Hepatocyte (in vitro differentiated cells): ENCODE results near the gene TMCO4.

Source experiments
- EZH2phosphoT487 ChIP-seq: fragments of 200-600 bp; sonication (generic); IDR thresholded peaks from one replicate; pipeline ENCODE4 v1.6.1; 2018; ENCODE audit warnings: antibody characterized with exemption, mild to moderate bottlenecking, low read depth, moderate library complexity; ENCODE audit not compliant: unreplicated experiment, severe bottlenecking
- TF ChIP-seq, protein P1 (sequence below): fragments of 200-600 bp; sonication (generic); IDR thresholded peaks from 2 replicates; pipeline ENCODE4 v1.5.1; 2016; ENCODE audit warnings: antibody characterized with exemption, mild to moderate bottlenecking; ENCODE audit not compliant: poor library complexity

DNA sequence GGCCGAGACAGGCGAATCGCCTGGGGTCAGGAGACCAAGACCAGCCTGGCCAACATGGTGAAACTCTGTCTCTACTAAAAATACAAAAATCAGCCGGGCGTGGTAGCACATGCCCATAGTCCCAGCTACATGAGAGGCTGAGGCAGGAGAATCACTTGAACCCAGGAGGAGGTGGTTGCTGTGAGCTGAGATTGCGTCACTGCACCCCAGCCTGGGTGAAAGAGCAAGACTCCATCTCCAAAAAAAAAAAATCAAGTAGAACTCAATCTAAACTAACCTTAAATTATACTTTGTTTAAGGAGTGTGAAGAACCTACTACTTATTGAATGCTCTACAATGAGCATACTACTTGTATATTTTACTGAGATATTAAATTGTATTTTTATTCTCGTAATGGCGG lies 45.8 kb upstream of the TMCO4 start:
- TF ChIP-seq, protein P1, sequence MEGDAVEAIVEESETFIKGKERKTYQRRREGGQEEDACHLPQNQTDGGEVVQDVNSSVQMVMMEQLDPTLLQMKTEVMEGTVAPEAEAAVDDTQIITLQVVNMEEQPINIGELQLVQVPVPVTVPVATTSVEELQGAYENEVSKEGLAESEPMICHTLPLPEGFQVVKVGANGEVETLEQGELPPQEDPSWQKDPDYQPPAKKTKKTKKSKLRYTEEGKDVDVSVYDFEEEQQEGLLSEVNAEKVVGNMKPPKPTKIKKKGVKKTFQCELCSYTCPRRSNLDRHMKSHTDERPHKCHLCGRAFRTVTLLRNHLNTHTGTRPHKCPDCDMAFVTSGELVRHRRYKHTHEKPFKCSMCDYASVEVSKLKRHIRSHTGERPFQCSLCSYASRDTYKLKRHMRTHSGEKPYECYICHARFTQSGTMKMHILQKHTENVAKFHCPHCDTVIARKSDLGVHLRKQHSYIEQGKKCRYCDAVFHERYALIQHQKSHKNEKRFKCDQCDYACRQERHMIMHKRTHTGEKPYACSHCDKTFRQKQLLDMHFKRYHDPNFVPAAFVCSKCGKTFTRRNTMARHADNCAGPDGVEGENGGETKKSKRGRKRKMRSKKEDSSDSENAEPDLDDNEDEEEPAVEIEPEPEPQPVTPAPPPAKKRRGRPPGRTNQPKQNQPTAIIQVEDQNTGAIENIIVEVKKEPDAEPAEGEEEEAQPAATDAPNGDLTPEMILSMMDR: no peak
- no peak for TF ChIP-seq EZH2phosphoT487
